Myocyte (in vitro differentiated cells): ENCODE results near the gene FGGY. TPM values are rescaled to one million over a fixed set of nuclear protein-coding genes. Genes with fewer than 3 reads are reported as not detected.

ENCODE experiments used
- DNase-seq: peaks from one replicate; pipeline ENCODE4 v3.0.0-alpha.2; 2012; ENCODE audit warnings: low read depth
- total RNA-seq: library from RNA; depleted of rRNA; stranded (reverse); fragments of >200 nt; gene quantifications from 2 replicates; pipeline ENCODE4 v1.2.3, GENCODE V29; 2014

Gene FGGY
- total RNA-seq, 1 donor from 2014 or later = 21.0 TPM

- DNase-seq = no peak
These were observed 458.3 kb downstream of the FGGY start for GRCh38 chr1:59755069-59755685.

- no peak for DNase-seq
These were observed 460.4 kb downstream of the FGGY start for GRCh38 chr1:59757197-59757747.

- DNase-seq = peak; percentile 91
These were observed 462.4 kb downstream of the FGGY start for GRCh38 chr1:59759156-59759925.

- peak; percentile 90 for DNase-seq
These were observed 464.5 kb downstream of the FGGY start for GRCh38 chr1:59761443-59761842.

GRCh38 chr1:59763418-59763817 lies 466.5 kb downstream of the FGGY start:
- no peak for DNase-seq

- no peak for DNase-seq
These were observed 468.3 kb downstream of the FGGY start for GRCh38 chr1:59765011-59765730.

GRCh38 chr1:59766227-59766855 lies 469.4 kb downstream of the FGGY start:
- no peak for DNase-seq

- DNase-seq = no peak
These were observed 470.2 kb downstream of the FGGY start for GRCh38 chr1:59767119-59767518.

- no peak for DNase-seq
These were observed 472.2 kb downstream of the FGGY start for GRCh38 chr1:59768792-59769735.

- DNase-seq = no peak
These were observed 472.8 kb downstream of the FGGY start for GRCh38 chr1:59769736-59770095.

GRCh38 chr1:59771361-59771760 lies 474.5 kb downstream of the FGGY start:
- DNase-seq = no peak

GRCh38 chr1:59775480-59775879 lies 478.6 kb downstream of the FGGY start:
- DNase-seq = no peak

- peak; percentile 41 for DNase-seq
These were observed 480.3 kb downstream of the FGGY start for GRCh38 chr1:59776960-59777852.

- DNase-seq = no peak
These were observed 483.1 kb downstream of the FGGY start for GRCh38 chr1:59779949-59780348.

GRCh38 chr1:59788825-59789224 lies 491.9 kb downstream of the FGGY start:
- DNase-seq = no peak

GRCh38 chr1:59798600-59798999 lies 501.7 kb downstream of the FGGY start:
- DNase-seq = no peak

GRCh38 chr1:59803458-59804038 lies 506.7 kb downstream of the FGGY start:
- DNase-seq = no peak

GRCh38 chr1:59804301-59804700 lies 507.4 kb downstream of the FGGY start:
- DNase-seq = no peak

GRCh38 chr1:59805554-59805953 lies 508.7 kb downstream of the FGGY start:
- no peak for DNase-seq
